Left lung (tissue), 10 donors: ENCODE data around the gene SLC6A19. TPM values are rescaled to one million over a fixed set of nuclear protein-coding genes. Genes with fewer than 3 reads are reported as not detected.

Experiments
- ATAC-seq: fragments of 200-7000 bp; cut with Tn5 transposase; one replicate; pipeline ENCODE4 v1.9.1; 2020; ENCODE audit warnings: moderate library complexity
- DNase-seq, 4 donors: peaks; one replicate each; pipeline ENCODE4 v3.0.0-alpha.2; 2013 to 2020
- H3K27ac ChIP-seq, 2 donors: fragments of 200-600 bp; sonication (generic) in 1 of 2; one replicate each; pipeline versions ENCODE4 v1.5.0 to v1.8.0; 2020 to 2021
- H3K27me3 ChIP-seq, 2 donors: fragments of 200-600 bp; sonication (generic) in 1 of 2; one replicate each; pipeline versions ENCODE4 v1.5.0 to v1.8.0; 2020 to 2021
- H3K36me3 ChIP-seq, 2 donors: fragments of 200-600 bp; sonication (generic) in 1 of 2; one replicate each; pipeline versions ENCODE4 v1.5.0 to v1.8.0; 2020 to 2021
- H3K4me1 ChIP-seq, 2 donors: fragments of 200-600 bp; one replicate each; pipeline ENCODE4 v1.8.0; 2021
- H3K4me3 ChIP-seq, 2 donors: fragments of 200-600 bp; sonication (generic) in 1 of 2; one replicate each; pipeline versions ENCODE4 v1.5.0 to v1.8.0; 2020 to 2021; ENCODE audit warnings: mild to moderate bottlenecking in 1 of 2
- H3K9me3 ChIP-seq, 2 donors: fragments of 200-600 bp; sonication (generic) in 1 of 2; one replicate each; pipeline versions ENCODE4 v1.5.0 to v1.8.0; 2020 to 2021
- intact Hi-C, 2 donors: fragments of 100-400 bp; cut with DNase I; formaldehyde crosslinking; loops; one replicate each; pipeline versions ENCODE4 v1.11.2 to v1.14.2; 2022
- polyA plus RNA-seq, 6 donors: library from polyadenylated mRNA; unstranded; fragments of 120-200 nt; gene quantifications; one replicate each; pipeline ENCODE4 v1.2.1, GENCODE V29; 2013; ENCODE audit not compliant: insufficient read length in 6 of 6
- total RNA-seq, 2 donors: library from RNA; stranded (reverse); fragmentation: NEBNext Ultra II Directional; extraction: Animal tissue kit (Norgen Biotek cat#: 25700); gene quantifications; one replicate each; pipeline ENCODE4 v1.2.1, GENCODE V29; 2021
- TF ChIP-seq, protein P1 (sequence below), 2 donors: fragments of 200-600 bp; sonication (generic) in 1 of 2; IDR thresholded peaks; one replicate each; pipeline versions ENCODE4 v1.5.0 to v1.8.0; 2021; ENCODE audit warnings: antibody characterized with exemption in 2 of 2
- donor health status: DM: no; HTN: yes; CAD: no.
- donor health status: DM: no; HTN: no; CAD: no.

SLC6A19 gene
- total and polyA plus RNA-seq, 8 donors = 0.04 to 0.54 (median 0.19) TPM; not detected in 2

DNA sequence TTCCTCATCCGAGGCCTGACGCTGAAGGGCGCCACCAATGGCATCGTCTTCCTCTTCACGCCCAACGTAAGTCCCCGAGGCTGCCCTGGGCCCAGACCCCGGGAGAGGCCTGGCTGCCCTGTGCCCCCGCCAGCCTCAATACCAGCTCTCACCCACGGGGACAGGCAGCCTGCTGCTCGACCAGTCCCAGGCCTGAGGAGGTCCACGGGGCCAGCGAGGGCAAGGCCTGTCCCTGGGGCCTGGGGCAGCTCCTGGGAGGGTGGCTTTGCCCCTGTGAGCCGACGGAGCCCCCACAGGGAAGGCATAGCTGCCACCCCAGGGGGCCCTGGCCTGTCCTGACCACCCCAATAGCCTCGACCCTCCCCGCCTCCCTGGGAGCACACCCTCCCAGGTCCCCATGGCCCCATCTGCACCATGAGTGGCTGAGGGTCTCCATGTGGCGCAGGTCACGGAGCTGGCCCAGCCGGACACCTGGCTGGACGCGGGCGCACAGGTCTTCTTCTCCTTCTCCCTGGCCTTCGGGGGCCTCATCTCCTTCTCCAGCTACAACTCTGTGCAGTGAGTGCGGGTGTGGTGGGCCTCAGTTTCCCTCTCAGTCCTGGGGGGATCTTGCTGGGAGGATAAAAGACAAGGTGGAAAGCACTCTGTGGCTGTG is 12.2 kb downstream of the SLC6A19 start:
- H3K4me3 ChIP-seq = no peak overlapping the region
- no peak overlapping the region for H3K27ac ChIP-seq
- intact Hi-C loops = no loop called here
- no peaks in the 10 kb centered on the region for H3K36me3 ChIP-seq
- ATAC-seq (no peak), DNase-seq (peak in 1 of 4 donors; percentile 66)
- TF ChIP-seq, protein P1, sequence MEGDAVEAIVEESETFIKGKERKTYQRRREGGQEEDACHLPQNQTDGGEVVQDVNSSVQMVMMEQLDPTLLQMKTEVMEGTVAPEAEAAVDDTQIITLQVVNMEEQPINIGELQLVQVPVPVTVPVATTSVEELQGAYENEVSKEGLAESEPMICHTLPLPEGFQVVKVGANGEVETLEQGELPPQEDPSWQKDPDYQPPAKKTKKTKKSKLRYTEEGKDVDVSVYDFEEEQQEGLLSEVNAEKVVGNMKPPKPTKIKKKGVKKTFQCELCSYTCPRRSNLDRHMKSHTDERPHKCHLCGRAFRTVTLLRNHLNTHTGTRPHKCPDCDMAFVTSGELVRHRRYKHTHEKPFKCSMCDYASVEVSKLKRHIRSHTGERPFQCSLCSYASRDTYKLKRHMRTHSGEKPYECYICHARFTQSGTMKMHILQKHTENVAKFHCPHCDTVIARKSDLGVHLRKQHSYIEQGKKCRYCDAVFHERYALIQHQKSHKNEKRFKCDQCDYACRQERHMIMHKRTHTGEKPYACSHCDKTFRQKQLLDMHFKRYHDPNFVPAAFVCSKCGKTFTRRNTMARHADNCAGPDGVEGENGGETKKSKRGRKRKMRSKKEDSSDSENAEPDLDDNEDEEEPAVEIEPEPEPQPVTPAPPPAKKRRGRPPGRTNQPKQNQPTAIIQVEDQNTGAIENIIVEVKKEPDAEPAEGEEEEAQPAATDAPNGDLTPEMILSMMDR (IDR thresholded peaks at IDR 0.05) = no peak
- H3K27me3 ChIP-seq = peaks cover 0 to 25% of the 10 kb centered on the region in 2 donors
- H3K9me3 ChIP-seq = peaks cover 0 to 3% of the 10 kb centered on the region in 2 donors
- no peaks in the 10 kb centered on the region for H3K4me1 ChIP-seq

DNA sequence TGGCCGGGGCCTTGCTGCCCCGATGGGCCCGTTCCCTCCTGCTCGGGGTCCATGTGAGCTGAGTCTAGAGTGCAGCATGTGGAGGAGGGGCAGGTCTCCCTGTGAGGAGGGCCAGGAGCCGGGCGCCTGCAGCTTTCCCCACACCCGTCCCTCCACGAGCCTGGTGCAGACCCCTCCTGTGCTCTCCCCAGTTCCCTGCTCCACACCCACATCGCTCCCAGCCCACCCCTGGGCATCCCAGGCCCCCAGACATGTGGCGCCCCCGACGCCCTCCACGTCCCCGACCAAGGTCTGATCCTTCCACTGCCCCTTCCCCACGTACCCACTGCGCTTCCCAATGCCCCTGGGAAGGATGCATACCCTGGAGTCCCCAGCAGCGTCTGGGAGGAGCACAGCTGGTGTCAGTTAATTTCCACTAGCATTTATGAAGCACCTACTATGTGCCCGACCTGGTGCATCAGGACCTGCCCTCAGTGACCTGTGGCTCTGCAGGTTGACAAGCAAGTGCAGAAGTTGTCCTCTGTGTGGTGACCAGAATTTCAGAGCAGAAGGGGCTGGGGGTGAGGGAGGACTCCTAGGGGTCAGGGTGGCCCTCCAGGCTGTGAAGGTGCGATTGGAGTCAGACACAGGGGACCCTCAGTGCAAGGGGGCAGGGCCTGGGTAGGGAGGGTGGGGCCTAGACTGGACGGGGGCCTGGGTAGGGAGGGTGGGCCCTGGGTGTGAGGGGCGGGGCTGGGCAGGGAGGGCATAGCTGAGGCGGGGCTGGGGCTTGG is 13.0 kb downstream of the SLC6A19 start:
- Histone ChIP-seq H3K36me3 (no peaks in the 10 kb centered on the region), H3K27ac (no peak overlapping the region), H3K27me3 (peaks cover 0 to 32% of the 10 kb centered on the region in 2 donors), H3K4me3 (no peak overlapping the region), H3K9me3 (peaks cover 0 to 3% of the 10 kb centered on the region in 2 donors), H3K4me1 (no peaks in the 10 kb centered on the region)
- ATAC-seq = no peak
- DNase-seq = peak in 1 of 4 donors; percentile 59
- intact Hi-C loops = no loop called here
- TF ChIP-seq, protein P1 (IDR thresholded peaks at IDR 0.05) = no peak

DNA sequence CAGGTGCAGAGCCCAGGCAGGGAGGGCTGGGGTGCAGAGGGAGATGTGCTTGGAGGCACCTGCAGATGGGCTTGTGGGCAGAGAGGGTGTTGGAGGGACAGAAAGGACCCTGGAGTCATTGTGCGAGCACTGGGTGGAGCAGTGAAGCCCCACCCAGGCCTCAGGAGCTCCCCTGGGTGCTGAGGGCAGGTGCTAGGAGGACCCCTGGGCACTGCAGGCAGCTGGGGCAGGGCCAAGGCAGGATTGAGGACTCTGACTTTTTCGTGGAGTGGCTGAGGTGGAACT is 13.5 kb downstream of the SLC6A19 start:
- intact Hi-C loops = no loop called here
- H3K9me3 ChIP-seq = peaks cover 0 to 3% of the 10 kb centered on the region in 2 donors
- no peaks in the 10 kb centered on the region for H3K4me1 ChIP-seq
- ATAC-seq (no peak), DNase-seq (peak in 1 of 4 donors; percentile 37)
- H3K4me3 ChIP-seq = no peak overlapping the region
- H3K27ac ChIP-seq = no peak overlapping the region
- TF ChIP-seq, protein P1 (IDR thresholded peaks at IDR 0.05) = no peak
- peaks cover 0 to 35% of the 10 kb centered on the region in 2 donors for H3K27me3 ChIP-seq
- no peaks in the 10 kb centered on the region for H3K36me3 ChIP-seq

DNA sequence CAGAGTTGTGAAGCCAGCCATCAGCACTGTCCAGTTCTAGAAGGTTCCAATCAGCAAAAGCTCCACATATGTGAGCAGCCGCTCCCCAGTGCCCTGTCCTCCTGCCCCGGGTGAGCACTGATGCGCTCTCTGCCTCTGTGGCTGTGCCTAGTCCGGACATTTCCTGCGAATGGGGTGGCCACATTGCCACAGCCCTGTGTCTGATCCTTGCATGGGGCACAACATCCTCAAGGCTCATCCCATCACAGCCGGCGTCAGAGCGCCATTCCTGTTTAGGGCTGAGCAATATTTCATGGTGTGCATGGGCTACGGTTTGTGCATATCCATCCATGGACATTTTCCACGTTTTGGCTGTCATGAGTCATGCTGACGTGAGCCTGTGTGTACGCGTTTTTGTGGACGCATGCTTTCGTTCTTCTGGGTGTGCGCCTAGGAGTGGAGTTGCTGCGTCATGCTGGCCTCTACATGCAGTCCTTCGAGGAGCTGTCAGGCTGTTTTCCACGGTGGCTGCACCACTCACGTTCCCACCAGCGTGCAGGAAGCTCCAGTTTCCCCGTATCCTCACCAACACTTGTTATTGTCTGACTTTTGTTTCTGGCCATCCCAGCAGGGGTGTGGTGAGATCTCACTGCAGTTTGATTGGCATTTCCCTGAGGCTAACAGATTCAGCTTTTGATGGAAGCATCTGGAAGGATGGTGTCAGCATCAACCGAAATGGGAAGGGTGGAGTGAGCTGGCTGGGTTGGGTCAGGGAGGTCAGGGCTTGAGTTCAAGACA is 14.1 kb downstream of the SLC6A19 start:
- Histone ChIP-seq H3K27ac (no peak overlapping the region), H3K36me3 (no peaks in the 10 kb centered on the region), H3K4me3 (no peak overlapping the region), H3K27me3 (peaks cover 0 to 35% of the 10 kb centered on the region in 2 donors), H3K4me1 (no peaks in the 10 kb centered on the region), H3K9me3 (peaks cover 0 to 3% of the 10 kb centered on the region in 2 donors)
- ATAC-seq (no peak), DNase-seq (peak in 1 of 4 donors; percentile 51)
- TF ChIP-seq, protein P1 (IDR thresholded peaks at IDR 0.05) = no peak
- intact Hi-C loops = no loop called here
